Pancreas (tissue), 10 donors: ENCODE measurements around the gene PRPSAP2. TPM values are rescaled to one million over a fixed set of nuclear protein-coding genes. Genes with fewer than 3 reads are reported as not detected.
"Not testable (repeated sequence)": the region's sequence is repeated elsewhere in the genome, so short reads cannot be mapped to it uniquely, and the experiment has no call there.

Source experiments
- ATAC-seq, 4 donors: fragments of 200-7000 bp; cut with Tn5 transposase; one replicate each; pipeline versions ENCODE4 v1.8.0 to v1.9.1; 2020; ENCODE audit warnings: mild to moderate bottlenecking in 4 of 4, moderate library complexity in 4 of 4
- DNase-seq, 6 donors: peaks; one replicate each; pipeline ENCODE4 v3.0.0-alpha.2; 2020
- FAIRE-seq: peaks from 2 replicates; lab custom pipeline; 2012; peaks lifted over from hg19 to GRCh38; lab: Jason Lieb, UNC
- H3K27ac ChIP-seq, 4 donors: fragments of 200-600 bp; sonication (generic); 1 replicate in 3 of 4; 2 replicates in 1 of 4; pipeline versions ENCODE4 v1.5.0 to v1.8.0; 2020
- H3K27me3 ChIP-seq, 4 donors: fragments of 200-600 bp; one replicate each; pipeline ENCODE4 v1.8.0; 2021
- H3K36me3 ChIP-seq, 3 donors: fragments of 200-600 bp; sonication (generic) in 1 of 3; one replicate each; pipeline versions ENCODE4 v1.5.0 to v1.8.0; 2020 to 2021
- H3K4me1 ChIP-seq, 3 donors: fragments of 200-600 bp; one replicate each; pipeline ENCODE4 v1.8.0; 2021
- H3K4me3 ChIP-seq, 4 donors: fragments of 200-600 bp; sonication (generic) in 2 of 4; one replicate each; pipeline versions ENCODE4 v1.5.0 to v1.8.0; 2020 to 2021
- H3K9me3 ChIP-seq, 4 donors: fragments of 200-600 bp; one replicate each; pipeline ENCODE4 v1.8.0; 2021
- CTCF ChIP-seq, 4 donors: fragments of 200-600 bp; sonication (generic) in 3 of 4; IDR thresholded peaks; one replicate each; pipeline versions ENCODE4 v1.5.0 to v1.8.0; 2021; ENCODE audit warnings: antibody characterized with exemption in 4 of 4
- WGBS, 2 donors: extraction: QIAGEN DNeasy Blood & Tissue Kit; methylation state at CpG; one replicate each; pipeline ENCODE4 v1.1.7; 2013; 5-methylcytosine and 5-hydroxymethylcytosine counted together
- intact Hi-C, 3 donors: fragments of 100-400 bp; cut with DNase I; formaldehyde crosslinking; loops; one replicate each; pipeline versions ENCODE4 v1.11.1 to v1.14.2; 2022
- polyA plus RNA-seq, 2 donors: library from polyadenylated mRNA; stranded (reverse); fragments of 200-250 nt; gene quantifications; one replicate each; pipeline ENCODE4 v1.2.3, GENCODE V29; 2013
- total RNA-seq, 6 donors: library from RNA; stranded (reverse); fragmentation: NEBNext Ultra II Directional in 4 of 6; extraction: Animal tissue kit (Norgen Biotek cat#: 25700) in 4 of 6; gene quantifications; one replicate each; pipeline versions ENCODE4 v1.2.1 to v1.2.4, GENCODE V29; 2021 to 2023
- donor health status: healthy with polysubstance abuse.
- donor health status: DM: no; HTN: no; CAD: no; lungs with moderate emphysema.
- donor health status: DM: no; HTN: no; CAD: no.
- donor health status: control.
- donor health status: control.
- donor health status: Bipolar disorder and iron deficiency.
- donor health status: DM: yes; HTN: yes; CAD: no.
- donor health status: DM: no; HTN: no; CAD: no.
- donor health status: DM: no; HTN: no; CAD: no.
- donor health status: DM: yes; HTN: yes; CAD: no.

Gene PRPSAP2
- total and polyA plus RNA-seq, 8 donors = 9.5 to 22.3 (median 15.6) TPM

GRCh38 chr17:18858567-18859245 lies 775 bp downstream of the PRPSAP2 start:
- Histone ChIP-seq H3K27me3 (no peaks in the 10 kb centered on the region), H3K4me1 (peaks cover 0 to 4% (median 4%) of the 10 kb centered on the region in 3 donors), H3K4me3 (peak overlapping the region; percentile 92 to 98 (median 96)), H3K9me3 (no peaks in the 10 kb centered on the region), H3K36me3 (no peaks in the 10 kb centered on the region), H3K27ac (peak overlapping the region; percentile 83 to 92 (median 89))
- DNase-seq (no peak), ATAC-seq (no peak), FAIRE-seq (no peak)
- 4 to 6% methylated on average over 12 of the region's 12 CpGs for WGBS, 2 donors
- TF ChIP-seq CTCF (IDR thresholded peaks at IDR 0.05) = no peak
- intact Hi-C loops = no loop called here

- FAIRE-seq (no peak), DNase-seq (peak in 1 of 6 donors; percentile 7), ATAC-seq (no peak)
- Histone ChIP-seq H3K27ac (no peak overlapping the region), H3K4me3 (peak overlapping the region in 3 of 4 donors; percentile 1 to 98 (median 98)), H3K36me3 (no peaks in the 10 kb centered on the region), H3K27me3 (no peaks in the 10 kb centered on the region), H3K4me1 (peaks cover 0 to 4% (median 4%) of the 10 kb centered on the region in 3 donors), H3K9me3 (no peaks in the 10 kb centered on the region)
- intact Hi-C loops = no loop called here
- no peak for TF ChIP-seq CTCF (IDR thresholded peaks at IDR 0.05)
- 20 to 25% methylated on average over 4 of the region's 4 CpGs for WGBS, 2 donors
These were observed 1.3 kb downstream of the PRPSAP2 start for GRCh38 chr17:18859256-18859655.

GRCh38 chr17:18860161-18860972 lies 2.4 kb downstream of the PRPSAP2 start:
- H3K4me3 ChIP-seq = no peak overlapping the region
- H3K27me3 ChIP-seq = no peaks in the 10 kb centered on the region
- no peak for FAIRE-seq
- no peaks in the 10 kb centered on the region for H3K36me3 ChIP-seq
- no peak overlapping the region for H3K27ac ChIP-seq
- intact Hi-C loops = no loop called here
- no peak for ATAC-seq
- DNase-seq = peak in 2 of 6 donors; percentile 8 to 10
- H3K9me3 ChIP-seq = no peaks in the 10 kb centered on the region
- no peak for TF ChIP-seq CTCF (IDR thresholded peaks at IDR 0.05)
- 89% methylated on average over 9 of the region's 9 CpGs for WGBS, 2 donors
- H3K4me1 ChIP-seq = peaks cover 0 to 4% (median 4%) of the 10 kb centered on the region in 3 donors

GRCh38 chr17:18862011-18862410 lies 4.1 kb downstream of the PRPSAP2 start:
- FAIRE-seq (no peak), ATAC-seq (no peak), DNase-seq (peak in 2 of 6 donors; percentile 2 to 21)
- TF ChIP-seq CTCF (IDR thresholded peaks at IDR 0.05) = no peak
- Histone ChIP-seq H3K9me3 (no peaks in the 10 kb centered on the region), H3K27me3 (no peaks in the 10 kb centered on the region), H3K36me3 (no peaks in the 10 kb centered on the region), H3K4me3 (no peak overlapping the region), H3K27ac (no peak overlapping the region), H3K4me1 (peaks cover 0 to 4% (median 0%) of the 10 kb centered on the region in 3 donors)
- 87 to 92% methylated on average over 5 of the region's 5 CpGs for WGBS, 2 donors
- intact Hi-C loops = no loop called here

- H3K9me3 ChIP-seq, H3K27me3 ChIP-seq, H3K4me1 ChIP-seq, ATAC-seq, H3K4me3 ChIP-seq, H3K27ac ChIP-seq, H3K36me3 ChIP-seq, FAIRE-seq, intact Hi-C loops: not testable (repeated sequence)
- WGBS, 2 donors = 64 to 73% methylated on average over 5 of the region's 5 CpGs
- peak in 1 of 6 donors; percentile 3 for DNase-seq
These were observed 7.1 kb downstream of the PRPSAP2 start for GRCh38 chr17:18864996-18865395.
